GM21576 (cell line): Measurements from ENCODE around the gene CHST14.

Experiments
- ATAC-seq: cut with Tn5 transposase; IDR thresholded peaks from one replicate; pipeline ENCODE4 v1.9.1; 2021; ENCODE audit warnings: mild to moderate bottlenecking, moderate library complexity; ENCODE audit not compliant: unreplicated experiment

The CHST14 gene

GRCh38 chr15:40487816-40488682 is 17.3 kb downstream of the CHST14 start:
- no peak for ATAC-seq

- no peak for ATAC-seq
Observed at GRCh38 chr15:40489274-40490175, 18.7 kb downstream of the CHST14 start.

- no peak for ATAC-seq
Observed at GRCh38 chr15:40493089-40493840, 22.5 kb downstream of the CHST14 start.

- ATAC-seq: no peak
Observed at GRCh38 chr15:40495516-40495915, 24.7 kb downstream of the CHST14 start.

GRCh38 chr15:40498418-40498817 is 27.6 kb downstream of the CHST14 start:
- no peak for ATAC-seq

- ATAC-seq: no peak
Observed at GRCh38 chr15:40498891-40499290, 28.1 kb downstream of the CHST14 start.

GRCh38 chr15:40499931-40500330 is 29.1 kb downstream of the CHST14 start:
- ATAC-seq: no peak

- no peak for ATAC-seq
Observed at GRCh38 chr15:40500568-40501330, 30.0 kb downstream of the CHST14 start.

- no peak for ATAC-seq
Observed at GRCh38 chr15:40501487-40501886, 30.7 kb downstream of the CHST14 start.

- no peak for ATAC-seq
Observed at GRCh38 chr15:40506964-40507571, 36.3 kb downstream of the CHST14 start.

- no peak for ATAC-seq
Observed at GRCh38 chr15:40508216-40508615, 37.4 kb downstream of the CHST14 start.

- no peak for ATAC-seq
Observed at GRCh38 chr15:40510201-40510600, 39.4 kb downstream of the CHST14 start.

- ATAC-seq: no peak
Observed at GRCh38 chr15:40511093-40511471, 40.3 kb downstream of the CHST14 start.

- ATAC-seq: no peak
Observed at GRCh38 chr15:40511472-40512133, 40.8 kb downstream of the CHST14 start.

GRCh38 chr15:40512440-40512839 is 41.7 kb downstream of the CHST14 start:
- no peak for ATAC-seq

- no peak for ATAC-seq
Observed at GRCh38 chr15:40513609-40514008, 42.8 kb downstream of the CHST14 start.

GRCh38 chr15:40516322-40516721 is 45.5 kb downstream of the CHST14 start:
- no peak for ATAC-seq
